H1 (cell line): ENCODE results near the gene GPR65. TPM values are rescaled to one million over a fixed set of nuclear protein-coding genes. Genes with fewer than 3 reads are reported as not detected.
A peak's percentile ranks its signal among the peaks of the same experiment; 100 is the strongest.

Experiments used
- CTCF ChIA-PET: fragments of 300-600 bp; sonication (Branson Sonifier 250); formaldehyde crosslinking; loops from one replicate; lab custom pipeline; 2021; ENCODE audit not compliant: partially characterized antibody; lab: Charles Lee
- POLR2A ChIA-PET: fragments of 300-600 bp; sonication (Branson Sonifier 250); formaldehyde crosslinking; loops from one replicate; lab custom pipeline; 2021; ENCODE audit warnings: inconsistent platforms; ENCODE audit not compliant: partially characterized antibody; lab: Charles Lee
- DNase-seq, 2 experiments: peaks; one replicate each; pipeline versions ENCODE4 v3.0.0 to v3.0.0-alpha.2; 2010 to 2022; ENCODE audit warnings: low spot score in 2 of 2, low read depth in 1 of 2, mixed read lengths in 1 of 2
- FAIRE-seq: peaks from 2 replicates; lab custom pipeline; 2011; peaks lifted over from hg19 to GRCh38; lab: Jason Lieb, UNC
- H2AFZ ChIP-seq: 2 replicates; pipeline ENCODE4 v1.8.1; 2012; ENCODE audit warnings: low read length, inconsistent platforms
- H2AK5ac ChIP-seq: 2 replicates; pipeline ENCODE4 v1.6.1; 2013; ENCODE audit warnings: low read depth, low read length
- H2BK120ac ChIP-seq: replicated peaks from 2 replicates; pipeline ENCODE3; 2013; ENCODE audit warnings: low read depth, low read length, inconsistent platforms
- H2BK12ac ChIP-seq: 2 replicates; pipeline ENCODE4 v1.6.1; 2013; ENCODE audit warnings: low read depth, low read length
- H2BK15ac ChIP-seq: 2 replicates; pipeline ENCODE4 v1.6.1; 2013; ENCODE audit warnings: low read length
- H2BK20ac ChIP-seq: 2 replicates; pipeline ENCODE4 v1.6.1; 2013; ENCODE audit warnings: low read length
- H2BK5ac ChIP-seq: 2 replicates; pipeline ENCODE4 v1.6.1; 2013; ENCODE audit warnings: low read depth, low read length
- H3K14ac ChIP-seq: 2 replicates; pipeline ENCODE4 v1.6.1; 2013; ENCODE audit warnings: inconsistent platforms; ENCODE audit not compliant: insufficient read length
- H3K18ac ChIP-seq: 2 replicates; pipeline ENCODE4 v1.6.1; 2013; ENCODE audit warnings: low read length; ENCODE audit errors: extremely low read depth
- H3K23ac ChIP-seq: 2 replicates; pipeline ENCODE4 v1.6.1; 2013; ENCODE audit warnings: inconsistent platforms; ENCODE audit not compliant: insufficient read length
- H3K23me2 ChIP-seq: 2 replicates; pipeline ENCODE4 v1.6.1; 2013; ENCODE audit warnings: low read depth, low read length
- H3K27ac ChIP-seq: 2 replicates; pipeline ENCODE4 v1.6.1; 2011; ENCODE audit warnings: low read depth, low read length, inconsistent platforms
- H3K27me3 ChIP-seq, 4 experiments: replicated peaks in 1 of 4; 1 replicate in 1 of 4; 2 replicates in 3 of 4; pipeline versions ENCODE4 v1.6.1 to v1.8.1; 2011 to 2013; ENCODE audit warnings: low read length in 3 of 4, mild to moderate bottlenecking in 3 of 4, inconsistent platforms in 2 of 4, mixed read lengths in 2 of 4, moderate library complexity in 1 of 4; ENCODE audit not compliant: control insufficient read depth in 3 of 4, insufficient read depth in 3 of 4; ENCODE audit errors: extremely low read depth in 1 of 4
- H3K36me3 ChIP-seq, 4 experiments: 2 replicates each; pipeline versions ENCODE4 v1.6.1 to v1.8.1; 2011 to 2013; ENCODE audit warnings: mild to moderate bottlenecking in 4 of 4, low read length in 3 of 4, moderate library complexity in 2 of 4, control low read depth in 1 of 4, inconsistent platforms in 1 of 4; ENCODE audit not compliant: insufficient read depth in 4 of 4, control insufficient read depth in 2 of 4
- H3K4ac ChIP-seq: replicated peaks from 2 replicates; pipeline ENCODE3; 2013; ENCODE audit warnings: low read length, low read depth, mixed read lengths, inconsistent platforms; ENCODE audit not compliant: insufficient read length
- H3K4me1 ChIP-seq, 4 experiments: replicated peaks in 1 of 4; 1 replicate in 1 of 4; 2 replicates in 3 of 4; pipeline versions ENCODE4 v1.6.1 to v1.8.1; 2011 to 2013; ENCODE audit warnings: low read length in 3 of 4, inconsistent platforms in 2 of 4, mixed read lengths in 1 of 4; ENCODE audit not compliant: insufficient read depth in 4 of 4, control insufficient read depth in 3 of 4
- H3K4me2 ChIP-seq, 2 experiments: 2 replicates each; pipeline versions ENCODE4 v1.6.1 to v1.8.1; 2011 to 2013; ENCODE audit warnings: low read depth in 2 of 2, low read length in 2 of 2, control low read depth in 1 of 2, inconsistent platforms in 1 of 2, mild to moderate bottlenecking in 1 of 2; ENCODE audit not compliant: insufficient read depth in 1 of 2
- H3K4me3 ChIP-seq, 4 experiments: fragments of 200-600, 300-600 bp in 1 of 4; sonication (generic), shearing (Covaris generic), sonication (Bioruptor Twin) in 1 of 4; 2 replicates each; pipeline versions ENCODE4 v1.5.1 to v1.8.1; 2011 to 2016; ENCODE audit warnings: low read length in 4 of 4, low read depth in 3 of 4, control low read depth in 2 of 4, inconsistent platforms in 2 of 4, mild to moderate bottlenecking in 2 of 4, mixed read lengths in 1 of 4, moderate library complexity in 1 of 4; ENCODE audit not compliant: insufficient read depth in 2 of 4; ENCODE audit errors: extremely low read depth in 1 of 4
- H3K56ac ChIP-seq: replicated peaks from 2 replicates; pipeline ENCODE3; 2013; ENCODE audit warnings: low read depth, mild to moderate bottlenecking, mixed read lengths, low read length, inconsistent platforms; ENCODE audit not compliant: insufficient read length
- H3K79me1 ChIP-seq: 2 replicates; pipeline ENCODE4 v1.6.1; 2013; ENCODE audit warnings: low read depth, low read length, control low read depth
- H3K79me2 ChIP-seq, 2 experiments: 2 replicates each; pipeline versions ENCODE4 v1.6.1 to v1.8.1; 2012 to 2013; ENCODE audit warnings: low read length in 2 of 2, mild to moderate bottlenecking in 2 of 2, inconsistent platforms in 1 of 2; ENCODE audit not compliant: insufficient read depth in 2 of 2, control insufficient read depth in 1 of 2
- H3K9ac ChIP-seq, 4 experiments: replicated peaks in 1 of 4; 1 replicate in 1 of 4; 2 replicates in 3 of 4; pipeline versions ENCODE4 v1.6.1 to v1.8.1; 2011 to 2013; ENCODE audit warnings: low read depth in 3 of 4, low read length in 3 of 4, control low read depth in 2 of 4, mild to moderate bottlenecking in 2 of 4, moderate library complexity in 2 of 4, inconsistent platforms in 1 of 4; ENCODE audit errors: extremely low read depth in 1 of 4
- H3K9me3 ChIP-seq, 2 experiments: 2 replicates each; pipeline versions ENCODE4 v1.6.1 to v1.8.1; 2012 to 2013; ENCODE audit warnings: mild to moderate bottlenecking in 2 of 2, moderate library complexity in 2 of 2, control low read depth in 1 of 2, inconsistent platforms in 1 of 2, low read depth in 1 of 2, low read length in 1 of 2, mixed read lengths in 1 of 2; ENCODE audit not compliant: insufficient read depth in 2 of 2
- H4K20me1 ChIP-seq, 2 experiments: replicated peaks in 1 of 2; 2 replicates each; pipeline versions ENCODE3 to v1.8.1; 2011 to 2013; ENCODE audit warnings: inconsistent platforms in 2 of 2, low read length in 2 of 2, mild to moderate bottlenecking in 1 of 2; ENCODE audit not compliant: insufficient read depth in 2 of 2, control insufficient read depth in 1 of 2
- H4K5ac ChIP-seq: 2 replicates; pipeline ENCODE4 v1.6.1; 2013; ENCODE audit warnings: low read length, low read depth, mixed read lengths, inconsistent platforms; ENCODE audit not compliant: insufficient read length
- H4K8ac ChIP-seq: 2 replicates; pipeline ENCODE4 v1.8.0; 2013; ENCODE audit warnings: mild to moderate bottlenecking, moderate library complexity, low read length, inconsistent platforms; ENCODE audit not compliant: insufficient read depth; ENCODE audit errors: extremely low read depth
- H4K91ac ChIP-seq: replicated peaks from 2 replicates; pipeline ENCODE3; 2013; ENCODE audit warnings: low read length, mixed read lengths, inconsistent platforms; ENCODE audit not compliant: insufficient read length
- CBX8 ChIP-seq: fragments of 300-800, 300-1000 bp; sonication (generic); IDR thresholded peaks from 2 replicates; pipeline ENCODE4 v1.7.1; 2016; ENCODE audit warnings: low read depth, low read length, borderline replicate concordance
- CHD1 ChIP-seq: IDR thresholded peaks from 2 replicates; pipeline ENCODE4 v1.6.1; 2012; ENCODE audit warnings: low read depth, low read length, improper control_type of control experiment
- CTBP2 ChIP-seq: IDR thresholded peaks from 2 replicates; pipeline ENCODE4 v1.7.0; 2011; ENCODE audit warnings: borderline replicate concordance, mild to moderate bottlenecking, moderate library complexity, mixed read lengths, low read length; ENCODE audit not compliant: insufficient read depth, insufficient read length
- EP300 ChIP-seq, 2 experiments: IDR thresholded peaks; 1 replicate in 1 of 2; 2 replicates in 1 of 2; pipeline ENCODE4 v1.6.1; 2011 to 2012; ENCODE audit warnings: low read depth in 2 of 2, low read length in 2 of 2, mild to moderate bottlenecking in 2 of 2, borderline replicate concordance in 1 of 2, inconsistent platforms in 1 of 2, moderate library complexity in 1 of 2
- GTF2F1 ChIP-seq: IDR thresholded peaks from 2 replicates; pipeline ENCODE4 v1.6.1; 2012; ENCODE audit warnings: low read depth, low read length, improper control_type of control experiment, borderline replicate concordance
- RBBP5 ChIP-seq: IDR thresholded peaks from 2 replicates; pipeline ENCODE4 v1.7.1; 2012; ENCODE audit warnings: low read depth, mild to moderate bottlenecking, inconsistent platforms, low read length, moderate library complexity, borderline replicate concordance
- RFX5 ChIP-seq: IDR thresholded peaks from 2 replicates; pipeline ENCODE4 v1.6.1; 2011; ENCODE audit warnings: low read depth, low read length, improper control_type of control experiment, borderline replicate concordance
- SIRT6 ChIP-seq: IDR thresholded peaks from one replicate; pipeline ENCODE4 v1.7.1; 2012; ENCODE audit warnings: low read length, inconsistent platforms
- SUZ12 ChIP-seq: fragments of 200-600 bp; sonication (generic); IDR thresholded peaks from 2 replicates; pipeline ENCODE4 v1.6.1; 2012; ENCODE audit warnings: mild to moderate bottlenecking, inconsistent platforms, low read length, moderate library complexity, mixed read lengths
- TBP ChIP-seq: IDR thresholded peaks from 2 replicates; pipeline ENCODE4 v1.6.1; 2011; ENCODE audit warnings: low read depth, low read length, improper control_type of control experiment
- WGBS, 2 experiments: shearing (Covaris generic) in 1 of 2; methylation state at CpG; one replicate each; pipeline versions ENCODE4 v1.1.6 to v1.1.7; 2013 to 2015; ENCODE audit warnings: low lambda C conversion rate in 2 of 2, mixed read lengths in 2 of 2, inconsistent platforms in 1 of 2, low coverage in 1 of 2, missing lambda C conversion rate in 1 of 2; ENCODE audit not compliant: insufficient replicate concordance in 2 of 2, insufficient coverage in 1 of 2, insufficient read length in 1 of 2; ENCODE audit errors: extremely low coverage in 1 of 2, missing lambda C conversion rate in 1 of 2; 5-methylcytosine and 5-hydroxymethylcytosine counted together
- polyA plus RNA-seq, 7 experiments: library from polyadenylated mRNA; depleted of rRNA in 3 of 7; stranded (reverse) in 5 of 7; unstranded in 2 of 7; fragments of >200 nt in 5 of 7; fragments of 200-250 nt in 2 of 7; gene quantifications; 1 replicate in 5 of 7; 2 replicates in 1 of 7; 4 replicates in 1 of 7; pipeline versions ENCODE4 v1.2.1 to v1.2.3, GENCODE V29; 2011 to 2013; ENCODE audit warnings: missing spikeins in 2 of 7, mixed read lengths in 2 of 7
- total RNA-seq: library from RNA; stranded (reverse); fragmentation: NEBNext Ultra II Directional; extraction: Animal tissue kit (Norgen Biotek cat#: 25700); gene quantifications from 2 replicates; pipeline ENCODE4 v1.2.1, GENCODE V29; 2021

The GPR65 gene
- total and polyA plus RNA-seq, 2 of the 8 experiments (the other 6 are each of a cell fraction or from before 2014, with no cell fraction given) = not detected

GRCh38 chr14:87992718-87993628 is 12.0 kb upstream of the GPR65 start, which contains the start of gene GALC:
Gene GALC, minus strand, starts transcription at chr14:87993182. Its CDS starts 18 bp downstream, at chr14:87993164.
- Histone ChIP-seq H3K4ac (peak within 1 kb of the TSS; percentile 94), H3K79me1 (no peaks in the 10 kb centered on the region), H4K91ac (peak within 1 kb of the TSS; percentile 22), H3K9ac (peak within 1 kb of the TSS; percentile 62 to 72 (median 66)), H3K79me2 (no peaks in the 10 kb centered on the region), H2BK5ac (peak within 1 kb of the TSS; percentile 97), H2BK120ac (no peak within 1 kb of the TSS), H3K23me2 (peaks cover 8% of the 10 kb centered on the region; the same call in 1 of the 2 replicates), H2BK12ac (peak within 1 kb of the TSS; percentile 97), H3K23ac (no peak within 1 kb of the TSS), H3K4me3 (peak within 1 kb of the TSS; percentile 72 to 81 (median 77)), H2BK15ac (no peak within 1 kb of the TSS; the same call in 1 of the 2 replicates), H2AFZ (peak within 1 kb of the TSS; percentile 98), H3K56ac (peak within 1 kb of the TSS; percentile 1), H4K20me1 (no peaks in the 10 kb centered on the region), H3K27ac (peak within 1 kb of the TSS; percentile 70; the same call in 1 of the 2 replicates), H3K4me1 (peaks cover 0 to 3% (median 0%) of the 10 kb centered on the region in 4 experiments; a peak in 3 of 7 replicates), H4K8ac (peak within 1 kb of the TSS; percentile 99), H3K18ac (peak within 1 kb of the TSS; percentile 84), H2AK5ac (no peak within 1 kb of the TSS), H3K14ac (no peak within 1 kb of the TSS), H3K4me2 (peak within 1 kb of the TSS; percentile 72 to 94), H3K36me3 (no peaks in the 10 kb centered on the region), H3K27me3 (no peaks in the 10 kb centered on the region), H3K9me3 (no peaks in the 10 kb centered on the region), H2BK20ac (0 out of 2 replicates have a peak within 1 kb of the TSS, but pooled peaks have one; percentile 61), H4K5ac (peak within 1 kb of the TSS; percentile 87)
- WGBS, 2 experiments = 6% methylated on average over 55 of the region's 83 CpGs; no CpG with 5 or more reads in 1 of the 2 experiments
- ChIA-PET POLR2A (interaction anchor here (0.7 to 1.6 kb wide), 8 partner anchors 9 to 806 kb away, joined by 3 to 7 read pairs (median 3); partner anchors contain the start of gene GPR65), CTCF (interaction anchor here (1.7 kb wide), 1 partner anchor 22 kb away, joined by 4 read pairs; no protein-coding TSS in a partner anchor)
- no peak for FAIRE-seq
- peak; percentile 59 to 93 for DNase-seq
- no peak for TF ChIP-seq CHD1
- TF ChIP-seq RFX5 = no peak
- TF ChIP-seq TBP = peak; percentile 56
- TF ChIP-seq EP300 (IDR thresholded peaks at IDR 0.05; ENCODE audit: borderline replicate concordance in 1 of 2, low read depth in 2 of 2, low read length in 2 of 2) = no peak
- no peak for TF ChIP-seq CBX8
- no peak for TF ChIP-seq GTF2F1
- TF ChIP-seq SUZ12 = 0 out of 2 replicates have a peak, but pooled peaks have one; percentile 18
- no peak for TF ChIP-seq SIRT6
- no peak; the same call in none of the 2 replicates for TF ChIP-seq RBBP5
- TF ChIP-seq CTBP2 = peak; percentile 67
